Measurements from ENCODE around the gene CA10. TPM values are rescaled to one million over a fixed set of nuclear protein-coding genes. Genes with fewer than 3 reads are reported as not detected.

CA10 gene
- polyA plus RNA-seq, 6 donors from 2014 or later = not detected

- H3K4me3 Mint-ChIP-seq = no peak overlapping the region
- peaks cover 0 to 11% (median 4%) of the 10 kb centered on the region in 3 donors for H3K27me3 Mint-ChIP-seq
- peaks cover 0 to 3% (median 0%) of the 10 kb centered on the region in 7 donors for H3K9me3 Mint-ChIP-seq
- ATAC-seq (ENCODE audit: low read depth in 2 of 2) (no peak), DNase-seq (no peak)
- no peaks in the 10 kb centered on the region for H3K4me1 Mint-ChIP-seq
- no peak overlapping the region for H3K27ac Mint-ChIP-seq
- no peaks in the 10 kb centered on the region for H3K36me3 Mint-ChIP-seq
Measured at GRCh38 chr17:51852603-51853002, 305.9 kb downstream of the CA10 start.

- no peak for DNase-seq
Measured at GRCh38 chr17:51850201-51850600, 308.3 kb downstream of the CA10 start.

GRCh38 chr17:51848451-51848850 is 310.1 kb downstream of the CA10 start:
- H3K4me1 Mint-ChIP-seq = no peaks in the 10 kb centered on the region
- H3K36me3 Mint-ChIP-seq = no peaks in the 10 kb centered on the region
- H3K4me3 Mint-ChIP-seq = no peak overlapping the region
- H3K27ac Mint-ChIP-seq = peak overlapping the region in 1 of 6 donors; percentile 19
- peaks cover 0 to 5% (median 0%) of the 10 kb centered on the region in 7 donors for H3K9me3 Mint-ChIP-seq
- H3K27me3 Mint-ChIP-seq = peaks cover 0 to 8% (median 8%) of the 10 kb centered on the region in 3 donors
- ATAC-seq (ENCODE audit: low read depth in 2 of 2) = no peak
- no peak for DNase-seq

More at GRCh38 chr17:51850201-51850600, 308.3 kb downstream of the CA10 start:
- ATAC-seq (ENCODE audit: low read depth in 2 of 2) = no peak
- peaks cover 0 to 11% (median 7%) of the 10 kb centered on the region in 3 donors for H3K27me3 Mint-ChIP-seq
- peaks cover 0 to 5% (median 0%) of the 10 kb centered on the region in 7 donors for H3K9me3 Mint-ChIP-seq
- no peaks in the 10 kb centered on the region for H3K4me1 Mint-ChIP-seq
- no peaks in the 10 kb centered on the region for H3K36me3 Mint-ChIP-seq
- H3K27ac Mint-ChIP-seq = no peak overlapping the region
- H3K4me3 Mint-ChIP-seq = no peak overlapping the region

GRCh38 chr17:51846566-51846965 is 311.9 kb downstream of the CA10 start:
- Mint-ChIP-seq H3K27ac (no peak overlapping the region), H3K27me3 (peaks cover 0 to 6% (median 5%) of the 10 kb centered on the region in 3 donors), H3K9me3 (peaks cover 0 to 5% (median 0%) of the 10 kb centered on the region in 7 donors), H3K4me1 (no peaks in the 10 kb centered on the region), H3K4me3 (no peak overlapping the region), H3K36me3 (no peaks in the 10 kb centered on the region)
- ATAC-seq (ENCODE audit: low read depth in 2 of 2) (no peak), DNase-seq (no peak)

- Mint-ChIP-seq H3K9me3 (peaks cover 0 to 5% (median 0%) of the 10 kb centered on the region in 7 donors), H3K4me1 (no peaks in the 10 kb centered on the region)
Measured at GRCh38 chr17:51845776-51846175, 312.7 kb downstream of the CA10 start.

GRCh38 chr17:51842763-51843162 is 315.8 kb downstream of the CA10 start:
- Mint-ChIP-seq H3K36me3 (no peaks in the 10 kb centered on the region), H3K4me1 (no peaks in the 10 kb centered on the region), H3K4me3 (no peak overlapping the region), H3K27ac (no peak overlapping the region), H3K27me3 (peaks cover 0 to 6% (median 0%) of the 10 kb centered on the region in 3 donors), H3K9me3 (peaks cover 0 to 5% (median 0%) of the 10 kb centered on the region in 7 donors)
- DNase-seq (no peak), ATAC-seq (ENCODE audit: low read depth in 2 of 2) (no peak)

More at GRCh38 chr17:51845776-51846175, 312.7 kb downstream of the CA10 start:
- DNase-seq (no peak), ATAC-seq (ENCODE audit: low read depth in 2 of 2) (no peak)
- no peaks in the 10 kb centered on the region for H3K36me3 Mint-ChIP-seq
- H3K27me3 Mint-ChIP-seq = peaks cover 0 to 6% (median 5%) of the 10 kb centered on the region in 3 donors
- H3K4me3 Mint-ChIP-seq = no peak overlapping the region
- no peak overlapping the region for H3K27ac Mint-ChIP-seq

GRCh38 chr17:51841669-51842068 is 316.8 kb downstream of the CA10 start:
- H3K27ac Mint-ChIP-seq = no peak overlapping the region
- no peak for ATAC-seq (ENCODE audit: low read depth in 2 of 2)
- no peak for DNase-seq
- no peaks in the 10 kb centered on the region for H3K4me1 Mint-ChIP-seq
- H3K27me3 Mint-ChIP-seq = peaks cover 0 to 6% (median 4%) of the 10 kb centered on the region in 3 donors
- H3K36me3 Mint-ChIP-seq = no peaks in the 10 kb centered on the region
- no peak overlapping the region for H3K4me3 Mint-ChIP-seq
- H3K9me3 Mint-ChIP-seq = peaks cover 0 to 5% (median 0%) of the 10 kb centered on the region in 7 donors

GRCh38 chr17:51840688-51841087 is 317.8 kb downstream of the CA10 start:
- no peaks in the 10 kb centered on the region for H3K36me3 Mint-ChIP-seq
- H3K27me3 Mint-ChIP-seq = peaks cover 0 to 8% (median 3%) of the 10 kb centered on the region in 3 donors
- ATAC-seq (ENCODE audit: low read depth in 2 of 2) (no peak), DNase-seq (no peak)
- no peak overlapping the region for H3K4me3 Mint-ChIP-seq
- peaks cover 0 to 3% (median 0%) of the 10 kb centered on the region in 7 donors for H3K9me3 Mint-ChIP-seq
- no peaks in the 10 kb centered on the region for H3K4me1 Mint-ChIP-seq
- no peak overlapping the region for H3K27ac Mint-ChIP-seq

- H3K4me3 Mint-ChIP-seq = no peak overlapping the region
- DNase-seq = no peak
- H3K4me1 Mint-ChIP-seq = no peaks in the 10 kb centered on the region
- H3K27me3 Mint-ChIP-seq = peaks cover 0 to 10% (median 8%) of the 10 kb centered on the region in 3 donors
- no peak for ATAC-seq (ENCODE audit: low read depth in 2 of 2)
- H3K9me3 Mint-ChIP-seq = peaks cover 0 to 4% (median 0%) of the 10 kb centered on the region in 7 donors
- no peak overlapping the region for H3K27ac Mint-ChIP-seq
- no peaks in the 10 kb centered on the region for H3K36me3 Mint-ChIP-seq
Measured at GRCh38 chr17:51833620-51834019, 324.9 kb downstream of the CA10 start.

GRCh38 chr17:51833045-51833444 is 325.5 kb downstream of the CA10 start:
- H3K36me3 Mint-ChIP-seq = no peaks in the 10 kb centered on the region
- no peaks in the 10 kb centered on the region for H3K4me1 Mint-ChIP-seq
- H3K9me3 Mint-ChIP-seq = peaks cover 0 to 7% (median 0%) of the 10 kb centered on the region in 7 donors
- peaks cover 0 to 10% (median 8%) of the 10 kb centered on the region in 3 donors for H3K27me3 Mint-ChIP-seq
- DNase-seq (no peak), ATAC-seq (ENCODE audit: low read depth in 2 of 2) (no peak)
- no peak overlapping the region for H3K27ac Mint-ChIP-seq
- no peak overlapping the region for H3K4me3 Mint-ChIP-seq

- Mint-ChIP-seq H3K27ac (no peak overlapping the region), H3K4me3 (no peak overlapping the region), H3K9me3 (peaks cover 0 to 10% (median 0%) of the 10 kb centered on the region in 7 donors), H3K36me3 (no peaks in the 10 kb centered on the region), H3K27me3 (peaks cover 0 to 14% (median 4%) of the 10 kb centered on the region in 3 donors), H3K4me1 (no peaks in the 10 kb centered on the region)
- no peak for ATAC-seq (ENCODE audit: low read depth in 2 of 2)
- DNase-seq = no peak
Measured at GRCh38 chr17:51830886-51831285, 327.6 kb downstream of the CA10 start.

GRCh38 chr17:51830451-51830850 is 328.1 kb downstream of the CA10 start:
- Mint-ChIP-seq H3K27me3 (peaks cover 0 to 14% (median 4%) of the 10 kb centered on the region in 3 donors), H3K9me3 (peaks cover 0 to 6% (median 0%) of the 10 kb centered on the region in 7 donors), H3K36me3 (no peaks in the 10 kb centered on the region), H3K27ac (no peak overlapping the region), H3K4me1 (no peaks in the 10 kb centered on the region), H3K4me3 (no peak overlapping the region)
- no peak for ATAC-seq (ENCODE audit: low read depth in 2 of 2)
- no peak for DNase-seq

- no peak for ATAC-seq (ENCODE audit: low read depth in 2 of 2)
- H3K4me1 Mint-ChIP-seq = no peaks in the 10 kb centered on the region
Measured at GRCh38 chr17:51828901-51829300, 329.6 kb downstream of the CA10 start.

GRCh38 chr17:51827140-51827539 is 331.4 kb downstream of the CA10 start:
- DNase-seq (no peak), ATAC-seq (ENCODE audit: low read depth in 2 of 2) (no peak)
- H3K27ac Mint-ChIP-seq = no peak overlapping the region
- no peaks in the 10 kb centered on the region for H3K36me3 Mint-ChIP-seq
- H3K27me3 Mint-ChIP-seq = peaks cover 0 to 5% (median 4%) of the 10 kb centered on the region in 3 donors
- no peaks in the 10 kb centered on the region for H3K4me1 Mint-ChIP-seq
- H3K9me3 Mint-ChIP-seq = peaks cover 0 to 6% (median 0%) of the 10 kb centered on the region in 7 donors
- no peak overlapping the region for H3K4me3 Mint-ChIP-seq

More at GRCh38 chr17:51828901-51829300, 329.6 kb downstream of the CA10 start:
- Mint-ChIP-seq H3K36me3 (no peaks in the 10 kb centered on the region), H3K4me3 (no peak overlapping the region), H3K27me3 (peaks cover 0 to 9% (median 4%) of the 10 kb centered on the region in 3 donors), H3K9me3 (peaks cover 0 to 6% (median 0%) of the 10 kb centered on the region in 7 donors), H3K27ac (no peak overlapping the region)
- DNase-seq = no peak

All from naive B cell (primary cell).